Globus pallidus (tissue), 1 donor: ENCODE data around the gene GPR180.
A peak's percentile ranks its signal among the peaks of the same experiment; 100 is the strongest.
"Not testable (repeated sequence)": the region's sequence is repeated elsewhere in the genome, so short reads cannot be mapped to it uniquely, and the experiment has no call there.

Experiments
- DNase-seq: peaks from one replicate; pipeline ENCODE4 v3.0.0-alpha.2; 2015; ENCODE audit warnings: low spot score

GPR180 gene

DNA sequence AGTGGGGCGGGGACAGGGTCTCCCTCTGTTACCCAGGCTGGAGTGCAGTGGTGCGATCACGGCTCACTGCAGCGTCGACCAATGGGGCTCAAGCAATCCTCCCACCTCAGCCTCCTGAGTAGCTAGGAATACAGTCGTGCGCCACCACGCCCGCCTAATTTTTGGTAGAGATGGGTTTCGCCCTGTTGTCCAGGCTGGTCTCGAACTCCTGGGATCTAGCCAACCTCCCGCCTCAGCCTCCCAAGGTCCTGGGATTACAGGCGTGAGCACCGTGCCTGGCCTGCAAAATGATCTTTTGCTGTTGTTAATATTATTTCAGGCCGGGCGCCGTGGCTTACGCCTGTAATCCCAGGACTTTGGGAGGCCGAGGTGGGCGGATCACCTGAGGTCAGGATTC lies 5.1 kb upstream of the GPR180 start:
- DNase-seq = no peak

DNA sequence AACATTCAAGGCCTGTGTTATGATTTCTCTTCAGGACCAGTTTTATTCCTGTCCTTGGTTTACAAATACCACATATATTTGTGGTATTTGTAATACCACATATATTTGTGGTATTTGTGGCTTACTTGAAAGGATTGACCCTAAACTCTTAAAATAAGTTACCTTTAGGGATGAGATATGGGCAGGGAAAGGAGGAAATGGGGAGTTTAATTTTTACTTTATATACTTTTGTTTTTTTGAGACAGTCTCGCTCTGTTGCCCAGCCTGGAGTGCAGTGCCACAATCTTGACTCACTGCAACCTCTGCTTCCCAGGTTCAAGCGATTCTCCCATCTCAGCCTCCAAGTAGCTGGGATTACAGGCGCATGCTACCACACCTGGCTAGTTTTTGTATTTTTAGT lies 3.4 kb upstream of the GPR180 start:
- no peak for DNase-seq

DNA sequence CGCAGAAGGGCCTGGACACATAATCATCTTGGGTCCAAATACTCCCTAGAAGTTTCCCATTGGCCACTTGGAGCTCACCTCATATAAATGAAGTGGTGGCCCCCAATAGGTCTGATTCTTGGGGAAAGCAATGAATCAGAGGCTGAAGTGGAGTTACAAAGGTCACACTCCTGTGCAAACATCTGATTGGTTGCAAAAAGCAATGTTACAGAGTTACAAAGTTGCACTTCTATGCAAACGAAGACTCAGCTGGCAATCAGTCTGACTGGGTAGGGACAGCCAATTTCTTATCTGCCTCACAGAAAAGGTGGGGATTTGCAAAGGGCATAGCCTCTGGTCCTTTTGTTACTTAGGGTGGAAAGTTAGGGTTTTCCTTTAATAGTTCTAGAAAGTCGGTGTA lies 1.8 kb upstream of the GPR180 start:
- no peak for DNase-seq

DNA sequence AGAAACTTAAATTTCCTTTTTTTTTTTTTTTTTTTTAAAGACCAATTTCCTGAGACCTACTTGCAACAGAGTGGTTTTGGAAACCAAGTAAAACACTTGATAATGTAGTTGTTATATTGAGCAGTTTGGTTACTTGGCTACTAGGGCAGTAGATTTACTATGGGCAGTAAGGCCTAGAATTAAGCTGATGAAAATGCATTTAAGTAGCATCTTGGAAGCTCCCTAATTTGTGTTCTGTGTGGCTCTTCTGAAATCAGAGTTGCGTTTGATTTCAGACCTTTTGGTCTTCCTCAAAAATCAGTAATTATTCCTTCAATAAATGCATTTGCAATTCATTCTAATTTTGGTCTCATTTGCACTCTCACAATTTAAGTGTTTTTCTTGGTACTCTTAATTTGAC lies 810 bp downstream of the GPR180 start:
- DNase-seq = no peak

DNA sequence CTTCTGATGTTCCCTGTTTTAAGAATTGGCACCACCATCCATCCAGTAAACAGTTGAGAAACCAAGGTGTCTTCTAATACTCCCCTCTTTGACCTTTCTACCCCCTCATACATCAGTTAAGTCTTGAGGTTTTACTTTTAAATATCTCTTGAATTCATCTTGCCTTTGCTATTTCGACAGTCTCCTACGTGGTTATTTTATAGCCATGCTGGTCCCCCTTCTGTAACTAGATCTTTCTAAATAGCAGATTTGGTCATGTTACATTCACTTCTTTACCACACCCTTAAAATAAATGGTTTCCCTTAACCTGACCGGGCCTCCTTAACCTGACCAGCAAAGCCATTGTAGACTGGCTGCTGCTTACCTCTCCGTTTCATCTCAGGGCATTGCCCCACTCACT lies 5.4 kb downstream of the GPR180 start:
- no peak for DNase-seq

DNA sequence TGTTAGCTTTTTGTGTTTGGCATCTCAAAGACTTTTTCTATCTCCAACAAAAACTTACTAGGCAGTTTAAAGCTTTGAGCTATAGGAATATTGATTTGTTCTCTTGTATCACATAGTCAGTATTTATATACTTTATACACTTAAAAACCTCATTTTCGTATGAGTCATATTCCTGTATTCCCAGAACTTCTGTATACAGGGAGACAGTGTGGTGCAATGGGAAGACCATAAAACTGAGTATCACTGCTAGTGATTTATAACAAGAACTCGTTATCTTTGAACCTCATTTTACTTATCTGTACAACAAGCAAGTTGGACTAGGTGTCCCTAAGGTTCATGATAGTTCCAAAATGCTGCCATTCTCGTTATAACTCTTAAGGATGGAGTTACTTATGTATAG lies 6.3 kb downstream of the GPR180 start:
- no peak for DNase-seq

DNA sequence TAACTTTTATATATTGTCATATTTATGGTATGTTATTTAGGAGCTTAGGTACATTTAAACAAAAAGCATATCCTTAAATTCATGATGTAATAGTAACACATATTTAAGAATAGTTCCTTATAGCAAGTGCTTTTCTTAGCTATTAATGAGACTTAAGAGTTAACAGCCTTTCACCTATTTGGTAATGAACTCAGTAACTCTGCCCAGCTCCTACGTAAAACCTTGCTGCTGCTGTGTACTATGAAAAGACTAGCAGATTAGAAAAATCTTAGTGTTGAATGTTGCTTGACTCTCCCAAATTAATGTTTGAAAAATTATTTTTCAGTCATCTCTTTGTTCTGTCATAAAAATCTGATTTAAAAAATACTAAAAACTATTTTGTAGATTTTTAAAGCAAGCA lies 6.9 kb downstream of the GPR180 start:
- DNase-seq = peak; percentile 40

DNA sequence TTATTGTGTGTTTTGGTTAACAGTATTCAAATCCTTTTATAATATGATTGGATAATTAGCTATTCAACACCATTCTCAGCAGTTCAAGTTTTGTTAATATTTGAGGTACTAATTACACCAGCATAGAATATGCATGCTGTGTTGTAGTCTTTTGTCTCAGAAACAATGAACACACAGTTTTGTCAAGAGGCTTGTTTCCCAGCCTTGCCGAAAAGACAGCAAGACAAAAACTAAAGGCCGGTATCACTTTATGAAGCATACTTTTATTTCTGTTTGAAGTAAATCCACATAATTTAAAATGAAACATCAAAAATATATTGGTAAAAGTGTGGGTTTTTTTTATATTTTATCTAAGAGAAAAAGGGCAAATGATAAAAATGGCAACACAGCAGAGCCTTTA lies 7.5 kb downstream of the GPR180 start:
- peak; percentile 80 for DNase-seq

DNA sequence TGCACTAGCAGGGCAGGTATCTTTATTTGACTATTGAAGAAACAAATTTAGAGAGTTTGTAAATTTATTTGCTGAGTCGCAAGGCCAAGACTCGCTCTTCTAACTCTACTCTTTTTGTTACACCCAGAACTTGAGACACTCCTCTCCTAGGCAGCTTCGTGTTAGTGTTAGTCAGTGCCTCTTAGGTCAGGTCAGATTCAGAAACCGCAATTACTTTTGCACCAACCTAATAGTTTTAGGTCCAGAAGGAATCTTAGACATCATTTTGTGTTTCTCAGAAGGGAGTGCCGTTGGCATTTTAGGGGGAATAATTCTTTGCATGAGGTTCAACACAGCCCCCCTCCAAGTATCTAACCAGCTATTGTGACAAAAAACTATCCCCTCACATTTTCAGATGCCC lies 8.8 kb downstream of the GPR180 start:
- DNase-seq = no peak

DNA sequence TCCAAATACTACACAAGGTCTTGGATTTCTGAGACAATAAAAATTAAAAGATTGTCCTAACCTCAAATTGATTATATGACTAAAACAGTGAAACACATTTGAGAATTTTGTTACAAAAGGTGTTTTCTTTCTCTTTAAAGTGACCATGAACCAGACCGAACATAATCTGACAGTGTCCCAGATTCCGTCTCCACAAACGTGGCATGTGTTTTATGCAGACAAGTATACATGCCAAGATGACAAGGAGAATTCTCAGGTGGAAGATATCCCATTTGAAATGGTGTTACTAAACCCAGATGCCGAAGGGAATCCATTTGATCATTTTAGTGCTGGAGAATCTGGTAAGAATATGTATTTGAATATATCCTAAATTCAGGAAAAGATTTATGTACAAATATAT lies 10.4 kb downstream of the GPR180 start:
- no peak for DNase-seq

DNA sequence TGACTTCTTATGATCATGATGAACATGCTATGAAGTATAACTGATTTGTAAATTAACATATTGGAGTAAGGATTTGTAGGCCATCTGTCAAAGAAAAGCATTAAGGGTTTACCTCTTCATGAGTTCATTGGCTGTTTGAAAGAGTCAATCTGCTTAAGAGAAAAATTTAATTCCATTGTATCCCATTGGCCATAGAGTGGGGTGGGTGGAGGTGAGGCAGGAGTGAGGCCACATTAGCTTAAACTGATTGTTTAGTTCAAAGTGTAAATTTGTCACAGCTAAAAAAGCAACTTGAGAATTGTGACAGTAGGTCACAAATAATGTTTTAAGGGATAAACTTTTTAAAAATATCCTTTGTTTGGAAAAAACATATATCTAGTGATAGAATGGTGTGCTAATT lies 11.4 kb downstream of the GPR180 start:
- DNase-seq = no peak

DNA sequence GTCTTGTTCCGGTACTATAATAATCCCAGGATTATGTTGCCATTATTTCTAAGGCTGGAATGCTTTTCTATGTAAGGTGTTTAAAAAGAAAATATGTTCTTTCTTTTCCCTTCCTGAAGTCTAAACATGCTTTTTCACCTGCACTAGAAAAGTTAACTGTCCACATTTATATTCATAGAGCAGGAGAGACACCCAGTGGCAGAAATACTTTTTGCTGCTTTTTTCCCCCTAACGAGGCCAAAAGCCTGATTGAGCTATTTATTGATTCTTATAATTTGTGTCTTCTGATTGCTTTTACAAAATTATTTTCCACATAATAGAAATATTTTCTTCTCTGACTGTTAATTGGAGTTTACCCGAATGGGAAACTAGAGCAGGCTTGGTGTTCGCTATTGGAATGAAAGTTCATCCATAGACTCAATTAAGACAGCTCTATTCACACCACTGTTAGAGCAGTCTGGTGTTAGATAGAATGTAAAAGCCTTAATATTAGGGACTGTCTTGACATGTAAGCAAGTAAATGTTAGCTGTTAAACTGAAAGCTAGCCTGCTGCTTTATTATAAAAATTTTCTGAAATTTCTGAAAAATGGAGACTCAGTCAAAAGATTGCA lies 15.8 kb downstream of the GPR180 start:
- peak; percentile 51 for DNase-seq

DNA sequence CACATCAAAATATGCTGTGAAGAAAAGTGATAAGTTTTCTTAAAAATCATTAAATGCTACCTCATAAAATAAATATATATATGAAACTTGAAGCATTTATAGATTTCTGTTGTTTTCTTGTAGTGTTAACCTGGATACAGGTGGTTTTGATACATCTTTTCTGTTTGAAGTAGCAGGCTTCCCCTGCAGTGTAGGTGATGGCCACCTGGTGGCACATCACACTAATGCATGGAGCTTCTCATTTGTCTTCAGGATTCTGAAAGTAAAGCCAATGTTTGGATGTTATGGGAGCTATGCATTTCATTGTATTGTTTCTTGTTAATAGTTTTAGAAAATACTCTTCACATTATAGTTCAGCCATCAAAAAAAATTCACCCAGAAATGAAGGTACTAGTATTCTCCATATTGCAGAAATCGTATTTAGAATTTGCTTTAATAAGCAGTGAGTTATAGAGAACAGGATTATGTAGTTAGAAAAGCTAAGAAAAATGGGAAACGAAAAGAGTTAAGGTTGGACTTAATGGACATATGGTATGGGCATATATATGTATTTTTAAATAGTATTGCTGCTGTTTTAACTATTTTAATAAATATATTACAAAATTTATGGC lies 18.7 kb downstream of the GPR180 start:
- no peak for DNase-seq

DNA sequence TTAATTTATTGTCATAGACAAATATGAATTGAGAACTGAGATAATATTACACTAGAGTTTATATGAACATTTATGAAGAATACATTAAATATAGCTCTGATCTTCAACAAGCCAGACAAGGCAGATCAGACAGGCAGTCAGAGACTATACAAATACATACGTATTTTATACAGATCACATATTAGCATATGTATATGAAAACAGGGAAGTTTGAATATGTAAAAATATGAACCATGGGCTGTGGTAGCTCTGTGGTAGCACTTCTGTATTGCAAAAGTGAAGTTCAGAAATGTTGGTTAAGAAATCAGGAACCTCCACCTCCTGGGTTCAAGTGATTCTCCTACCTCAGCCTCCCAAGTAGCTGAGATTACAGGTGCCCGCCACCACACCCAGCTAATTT lies 20.7 kb downstream of the GPR180 start:
- DNase-seq = no peak

DNA sequence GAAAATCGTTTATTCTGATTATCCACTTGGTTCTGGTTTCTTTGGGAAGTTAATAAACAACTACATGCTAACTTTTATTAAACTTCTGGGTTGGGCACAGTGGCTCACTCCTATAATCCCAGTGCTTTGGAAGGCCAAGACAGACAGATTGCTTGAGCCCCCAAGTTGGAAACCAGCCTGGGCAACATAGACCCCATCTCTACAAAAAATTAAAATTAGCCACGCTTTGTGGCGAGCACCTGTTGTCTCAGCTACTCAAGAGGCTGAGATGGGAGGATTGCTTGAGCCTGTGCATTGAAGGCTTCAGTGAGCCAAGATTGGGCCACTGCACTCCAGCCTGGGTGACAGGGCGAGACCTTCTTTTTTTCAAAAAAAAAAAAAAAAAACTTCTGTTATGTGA lies 21.7 kb downstream of the GPR180 start:
- no peak for DNase-seq

DNA sequence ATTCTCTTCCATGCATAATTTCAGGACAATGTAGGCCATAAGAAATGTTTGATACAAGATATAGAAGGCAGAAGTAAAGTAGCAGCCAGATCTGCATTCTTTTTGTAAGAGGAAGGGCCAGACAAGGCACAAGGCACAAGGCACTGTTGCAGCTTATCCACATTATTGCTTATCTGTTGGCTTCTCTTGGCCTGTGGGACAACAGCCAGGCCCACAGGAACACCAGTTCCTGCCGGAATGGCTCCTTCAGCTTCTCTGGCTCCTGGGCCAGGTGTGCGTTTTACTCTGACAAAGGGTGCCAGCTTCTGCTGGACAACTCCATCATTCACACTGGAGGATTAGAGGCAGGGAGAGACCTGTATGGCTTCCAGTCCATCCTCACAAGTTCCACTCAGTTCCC lies 29.2 kb downstream of the GPR180 start:
- DNase-seq = no peak

DNA sequence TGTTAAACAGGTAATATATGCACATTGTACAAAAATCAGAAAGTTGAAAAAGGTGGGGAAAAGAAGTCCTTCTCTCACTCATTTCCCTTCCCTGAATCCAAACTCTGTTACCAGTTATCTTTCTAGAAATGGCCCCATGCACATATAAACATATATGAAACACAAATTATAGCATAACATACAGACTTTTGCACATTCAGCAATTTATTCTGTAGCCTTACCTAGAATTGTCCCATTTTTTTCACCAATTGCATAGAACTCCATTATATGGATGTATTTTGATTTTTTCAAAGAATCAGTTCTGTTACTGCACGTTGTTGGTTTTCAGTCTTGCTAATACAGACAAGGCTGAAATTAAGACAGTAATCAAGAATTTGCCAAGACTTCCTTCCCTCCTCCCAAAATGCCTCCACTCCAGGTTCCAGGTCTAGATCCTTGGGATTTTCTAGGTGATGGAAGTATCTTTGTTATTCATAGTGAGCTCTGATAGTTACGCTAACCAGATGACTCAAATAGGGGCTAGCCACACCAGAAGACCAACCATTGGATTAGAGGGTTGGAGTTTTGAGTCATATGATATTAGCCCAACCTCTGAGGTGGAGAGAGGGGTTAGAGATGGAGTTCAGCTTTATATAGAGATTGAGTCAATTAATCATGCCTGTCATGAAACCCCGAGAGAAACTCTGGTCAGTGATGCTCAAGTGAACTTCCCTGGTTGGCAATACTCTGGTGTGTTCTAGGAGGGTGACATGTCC lies 30.7 kb downstream of the GPR180 start:
- DNase-seq = no peak

DNA sequence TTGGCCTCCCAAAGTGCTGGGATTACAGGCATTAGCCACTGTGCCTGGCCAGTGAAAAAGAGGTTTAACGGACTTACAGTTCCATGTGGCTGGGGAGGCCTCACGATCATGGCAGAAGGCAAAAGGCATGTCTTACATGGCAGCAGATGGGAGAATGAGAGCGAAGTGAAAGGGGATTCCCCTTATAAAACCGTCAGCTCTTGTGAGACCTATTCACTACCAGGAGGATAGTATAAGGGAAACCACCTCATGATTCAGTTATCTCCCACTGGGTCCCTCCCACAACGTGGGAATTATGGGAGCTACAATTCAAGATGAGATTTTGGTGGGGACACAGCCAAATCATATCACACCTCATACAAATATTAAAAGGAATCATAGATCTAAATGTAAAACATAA lies 34.4 kb downstream of the GPR180 start:
- DNase-seq = not testable (repeated sequence)

DNA sequence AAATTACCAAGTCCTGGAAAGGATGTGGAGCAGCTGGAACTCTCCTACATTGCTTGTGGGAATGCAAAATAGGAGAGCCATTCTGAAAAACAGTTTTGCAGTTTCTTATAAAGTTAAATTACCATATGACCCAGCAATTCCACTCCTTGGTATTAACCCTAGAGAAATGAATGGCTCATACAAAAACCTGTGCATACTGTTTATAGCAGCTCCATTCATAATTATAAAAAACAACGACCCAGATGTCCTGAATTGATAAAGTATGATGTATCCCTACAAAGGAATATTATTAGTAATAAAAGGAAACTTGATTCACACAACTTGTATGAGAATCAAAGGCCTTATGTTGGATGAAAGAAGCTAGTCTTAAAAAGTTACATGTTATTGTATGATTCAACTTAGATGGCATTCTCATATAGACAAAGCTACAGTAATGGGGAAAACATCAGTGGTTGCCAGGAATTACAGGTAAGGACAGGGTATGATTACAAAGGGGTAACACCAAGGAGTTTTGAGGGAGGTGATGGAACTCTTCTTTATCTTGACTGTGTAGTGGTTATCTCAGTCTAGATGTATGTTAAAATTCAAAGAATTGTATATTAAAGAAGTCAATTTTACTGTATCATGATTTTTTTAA lies 35.4 kb downstream of the GPR180 start:
- no peak for DNase-seq

DNA sequence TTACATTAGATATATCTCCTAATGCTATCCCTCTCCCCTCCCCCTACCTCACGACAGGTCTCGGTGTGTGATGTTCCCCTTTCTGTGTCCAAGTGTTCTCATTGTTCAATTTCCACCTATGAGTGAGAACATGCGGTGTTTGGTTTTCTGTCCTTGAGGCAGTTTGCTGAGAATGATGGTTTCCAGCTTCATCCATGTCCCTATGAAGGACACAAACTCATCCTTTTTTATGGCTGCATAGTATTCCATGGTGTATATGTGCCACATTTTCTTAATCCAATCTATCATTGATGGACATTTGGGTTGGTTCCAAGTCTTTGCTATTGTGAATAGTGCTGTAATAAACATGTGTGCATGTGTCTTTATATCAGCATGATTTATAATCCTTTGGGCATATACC lies 36.0 kb downstream of the GPR180 start:
- DNase-seq = not testable (repeated sequence)

DNA sequence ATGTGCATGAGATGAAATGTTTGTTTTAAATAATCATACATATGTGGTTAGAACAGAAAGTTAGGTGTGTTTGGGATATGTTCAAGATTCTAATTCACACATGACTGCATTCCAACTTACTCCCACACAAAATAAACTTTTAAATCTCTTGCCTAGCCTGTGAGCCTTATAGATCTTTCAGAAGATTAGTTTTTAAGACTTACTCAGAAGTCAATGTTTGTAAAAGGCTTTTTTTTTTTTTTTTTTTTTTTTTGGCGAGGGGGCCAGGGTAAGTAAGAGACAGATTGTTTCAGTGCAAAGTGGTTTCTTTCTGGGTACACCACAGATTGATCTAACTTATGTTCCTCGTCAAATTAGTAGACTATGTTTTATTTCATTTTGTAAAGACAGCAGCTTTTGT lies 39.1 kb downstream of the GPR180 start:
- no peak for DNase-seq

DNA sequence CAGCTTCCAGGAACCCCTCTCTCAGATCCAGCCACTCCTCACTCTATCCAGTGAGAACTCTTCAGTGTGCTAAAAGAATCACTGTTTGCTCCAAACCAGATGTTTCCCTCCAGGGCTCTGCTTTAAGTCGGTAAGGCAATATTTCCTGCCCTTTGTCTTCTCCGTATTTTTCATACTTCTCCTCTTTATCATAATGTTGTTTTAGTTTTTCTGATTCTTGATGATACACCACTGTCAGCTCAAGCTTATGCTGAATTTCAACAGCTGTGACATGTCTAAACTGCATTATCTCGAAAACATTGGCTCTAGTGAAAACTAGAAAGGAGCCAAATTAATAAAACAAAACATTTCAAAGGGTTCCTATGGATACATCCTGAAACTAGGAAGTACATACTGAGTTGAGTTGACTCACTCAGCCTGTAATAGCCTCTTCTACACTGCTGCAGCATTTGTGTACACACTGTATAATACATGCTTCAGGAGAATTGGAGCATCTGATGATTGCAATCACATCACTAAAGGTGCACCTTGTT lies 39.8 kb downstream of the GPR180 start:
- no peak for DNase-seq

DNA sequence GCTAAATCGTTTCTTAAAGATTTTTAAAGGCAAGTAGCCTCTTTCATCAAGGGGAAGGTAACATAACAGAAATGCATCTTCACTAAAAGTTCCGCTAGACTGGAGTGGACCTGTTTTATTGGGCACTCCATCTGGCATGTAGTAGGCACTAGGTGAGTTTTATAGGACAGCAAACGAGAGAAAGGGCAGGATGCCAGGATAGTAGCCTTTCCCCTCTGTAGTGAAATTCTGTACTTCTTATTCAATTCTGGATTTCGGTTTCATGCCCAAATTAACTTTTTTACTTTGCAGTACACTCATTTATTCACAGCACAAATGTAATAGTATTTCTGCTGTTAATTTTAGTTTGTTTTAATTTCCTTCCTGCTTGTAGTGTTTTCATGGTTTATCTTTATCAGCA lies 45.2 kb downstream of the GPR180 start:
- no peak for DNase-seq
